Spleen (tissue), 7 donors: ENCODE results near the gene GTPBP1.

Experiments
- CTCF ChIP-seq, 11 experiments: fragments of 200-600 bp in 7 of 11; fragments of 450-650 bp in 4 of 11; sonication (generic) in 4 of 11; IDR thresholded peaks in 8 of 11; conservative IDR thresholded peaks in 3 of 11; 1 replicate in 7 of 11; 2 replicates in 4 of 11; pipeline versions ENCODE4 v1.4.0 to v1.8.0; 2016 to 2021; ENCODE audit warnings: antibody characterized with exemption in 11 of 11, inconsistent platforms in 4 of 11, mild to moderate bottlenecking in 1 of 11
- POLR2A ChIP-seq, 3 donors: fragments of 450-650 bp; IDR thresholded peaks; one replicate each; pipeline ENCODE4 v1.5.1; 2017; ENCODE audit warnings: antibody characterized with exemption in 3 of 3, mild to moderate bottlenecking in 1 of 3
- donor health status: DM: no; HTN: no; CAD: no; lungs with moderate emphysema.
- donor health status: DM: no; HTN: no; CAD: no.
- donor health status: DM: no; HTN: no; CAD: no.

- TF ChIP-seq CTCF (IDR thresholded peaks at IDR 0.05 in 8 of 11, conservative IDR thresholded peaks at IDR 0.05 in 3 of 11): no peak
- TF ChIP-seq POLR2A (IDR thresholded peaks at IDR 0.05): no peak
These were observed 1.1 kb downstream of the GTPBP1 start for GRCh38 chr22:38706901-38707195.
